GM12878 (cell line): Measurements from ENCODE around the gene MYG1. TPM values are rescaled to one million over a fixed set of nuclear protein-coding genes. Genes with fewer than 3 reads are reported as not detected.

ENCODE experiments used
- CBFB ChIP-seq: IDR thresholded peaks from 2 replicates; pipeline ENCODE4 v1.6.1; 2016; ENCODE audit warnings: antibody characterized with exemption, low read depth
- GATAD2B ChIP-seq: fragments of 450-650 bp; conservative IDR thresholded peaks from 2 replicates; pipeline ENCODE4 v1.6.1; 2017; ENCODE audit warnings: low read depth, mild to moderate bottlenecking, moderate library complexity
- HCFC1 ChIP-seq: fragments of 150-350 bp; IDR thresholded peaks from 2 replicates; pipeline ENCODE4 v1.6.1; 2014; ENCODE audit warnings: low read length
- HSF1 ChIP-seq: fragments of 150-350 bp; IDR thresholded peaks from 2 replicates; pipeline ENCODE4 v1.6.1; 2014; ENCODE audit warnings: mild to moderate bottlenecking, low read depth, low read length
- IRF3 ChIP-seq: fragments of 450-650 bp; IDR thresholded peaks from 2 replicates; pipeline ENCODE4 v1.6.1; 2014; ENCODE audit warnings: mild to moderate bottlenecking
- IRF4 ChIP-seq: IDR thresholded peaks from 2 replicates; pipeline ENCODE4 v1.6.1; 2011; ENCODE audit warnings: low read depth, low read length
- MYC ChIP-seq: IDR thresholded peaks from 2 replicates; pipeline ENCODE4 v1.6.1; 2011; ENCODE audit warnings: mild to moderate bottlenecking, low read length, moderate library complexity, inconsistent platforms; ENCODE audit not compliant: insufficient read depth, insufficient replicate concordance, insufficient read length, severe bottlenecking
- NKRF ChIP-seq: fragments of 450-650 bp; conservative IDR thresholded peaks from 2 replicates; pipeline ENCODE4 v1.6.1; 2017; ENCODE audit warnings: mild to moderate bottlenecking, moderate library complexity
- POU2F2 ChIP-seq: IDR thresholded peaks from 3 replicates; pipeline ENCODE4 v1.6.1; 2011; ENCODE audit warnings: low read depth, mild to moderate bottlenecking, low read length, borderline replicate concordance
- PRDM15 ChIP-seq: fragments of 450-650 bp; formaldehyde crosslinking; IDR thresholded peaks from 2 replicates; pipeline ENCODE4 v1.4.0; 2020; ENCODE audit warnings: mild to moderate bottlenecking, moderate library complexity
- REST ChIP-seq: IDR thresholded peaks from 2 replicates; pipeline ENCODE4 v1.6.1; 2012; ENCODE audit warnings: mild to moderate bottlenecking, low read depth, low read length
- SMC3 ChIP-seq: IDR thresholded peaks from 2 replicates; pipeline ENCODE4 v1.6.1; 2011; ENCODE audit warnings: low read length, improper control_type of control experiment, borderline replicate concordance
- SPI1 ChIP-seq: IDR thresholded peaks from 2 replicates; pipeline ENCODE4 v1.6.1; 2011; ENCODE audit warnings: low read depth, mild to moderate bottlenecking, low read length, moderate library complexity, borderline replicate concordance; ENCODE audit not compliant: insufficient read depth
- USF1 ChIP-seq: IDR thresholded peaks from 2 replicates; pipeline ENCODE4 v1.6.1; 2011; ENCODE audit warnings: borderline replicate concordance, low read depth, mild to moderate bottlenecking, moderate library complexity, mixed read lengths, low read length; ENCODE audit not compliant: insufficient read depth; ENCODE audit errors: extremely low read length
- ZNF217 ChIP-seq: fragments of 450-650 bp; IDR thresholded peaks from 2 replicates; pipeline ENCODE4 v1.6.1; 2017; ENCODE audit warnings: antibody characterized with exemption, mild to moderate bottlenecking
- polyA plus RNA-seq, 11 experiments: library from polyadenylated mRNA; depleted of rRNA in 4 of 11; unstranded in 6 of 11; stranded (reverse) in 5 of 11; fragments of >200 nt; fragmentation: Nextera tagmentation in 4 of 11; fragmentation: Illumina TruSeq in 1 of 11; extraction: Ambion mirVana in 4 of 11; extraction: Trizol in 1 of 11; gene quantifications; 1 replicate in 1 of 11; 2 replicates in 10 of 11; pipeline versions ENCODE4 v1.2.1 to v1.2.3, GENCODE V29; 2011 to 2016; ENCODE audit warnings: inconsistent platforms in 2 of 11, missing spikeins in 2 of 11, low read depth in 1 of 11
- total RNA-seq, 4 experiments: library from RNA; depleted of rRNA in 3 of 4; stranded (reverse); fragments of >200 nt in 3 of 4; fragmentation: Illumina TruSeq in 1 of 4; extraction: Trizol in 1 of 4; gene quantifications; 2 replicates each; pipeline versions ENCODE4 v1.2.1 to v1.2.3, GENCODE V29; 2013 to 2021

Gene MYG1
- total and polyA plus RNA-seq, 10 of the 15 experiments (the other 5 are each of a cell fraction or from before 2014, with no cell fraction given), result 20.7 to 81.0 (median 49.4) TPM

GRCh38 chr12:53267999-53268629 lies 31.4 kb upstream of the MYG1 start, which contains the start of gene ESPL1 (continued):
- no peak for TF ChIP-seq PRDM15 (CRISPR knock-in tag)
- peak; percentile 68 for TF ChIP-seq IRF3
- TF ChIP-seq GATAD2B, result peak; percentile 94
- TF ChIP-seq MYC, result no peak
- TF ChIP-seq REST, result no peak
- peak; percentile 37 for TF ChIP-seq SMC3
- peak; percentile 10; the same call in 1 of the 3 replicates for TF ChIP-seq POU2F2
- no peak for TF ChIP-seq USF1
- peak; percentile 93 for TF ChIP-seq HCFC1
- TF ChIP-seq CBFB, result 0 out of 2 replicates have a peak, but pooled peaks have one; percentile 23
- no peak for TF ChIP-seq IRF4
- TF ChIP-seq NKRF, result peak; percentile 98
- TF ChIP-seq HSF1, result no peak
- no peak for TF ChIP-seq SPI1
- no peak for TF ChIP-seq ZNF217
